ENCODE data around the gene BRF1.

Gene BRF1

DNA sequence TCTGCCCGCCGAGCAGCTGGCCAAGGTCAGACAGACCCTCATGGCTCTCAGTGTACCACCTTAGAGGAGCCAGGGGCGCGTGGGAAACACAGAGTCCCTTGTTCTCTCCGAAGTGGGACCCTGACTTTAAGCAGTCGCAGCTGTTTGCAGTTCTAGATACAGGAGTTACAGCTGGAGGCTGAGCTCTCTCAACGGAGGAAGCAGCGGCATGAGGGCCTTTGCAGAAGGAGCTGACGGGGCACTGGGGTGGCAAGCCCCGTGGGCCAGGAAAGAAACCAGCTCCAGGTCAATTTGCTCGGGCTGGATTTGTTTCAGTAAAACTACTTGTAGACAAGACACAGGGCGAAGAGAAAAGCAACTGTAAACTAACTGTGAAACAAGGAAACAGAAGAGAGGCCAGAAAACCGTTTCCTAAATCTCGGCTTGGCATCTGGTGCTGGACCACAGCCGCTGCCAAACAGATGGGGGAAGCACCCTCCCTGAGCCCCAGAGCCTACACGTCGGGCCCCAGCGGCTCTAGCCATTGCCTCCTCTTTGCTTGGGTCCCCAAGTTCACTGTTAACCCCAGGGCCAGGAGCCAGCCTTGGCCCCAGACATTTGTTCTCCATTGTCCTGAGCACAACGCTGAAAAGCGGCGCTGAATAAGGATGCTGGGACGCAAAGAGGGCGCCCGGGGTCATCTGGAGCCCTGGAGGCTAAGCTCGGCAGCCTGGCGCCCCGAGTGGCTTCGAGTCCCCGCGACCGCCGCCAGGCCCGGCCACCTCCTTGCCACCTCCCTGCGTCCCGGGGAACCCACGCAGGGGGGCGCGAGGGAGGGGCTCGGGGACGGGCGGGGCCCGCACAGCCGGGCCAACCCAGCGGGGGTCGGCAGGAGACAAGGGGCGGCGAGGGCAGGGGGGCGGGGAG is 12.8 kb upstream of the BRF1 start:
- TF ChIP-seq GATA3 (IDR thresholded peaks at IDR 0.05; ENCODE audit: low read depth, low read length) (no peak), GATA2 (IDR thresholded peaks at IDR 0.05; ENCODE audit: low read depth, low read length) (0 out of 2 replicates have a peak, but pooled peaks have one; percentile 23)

DNA sequence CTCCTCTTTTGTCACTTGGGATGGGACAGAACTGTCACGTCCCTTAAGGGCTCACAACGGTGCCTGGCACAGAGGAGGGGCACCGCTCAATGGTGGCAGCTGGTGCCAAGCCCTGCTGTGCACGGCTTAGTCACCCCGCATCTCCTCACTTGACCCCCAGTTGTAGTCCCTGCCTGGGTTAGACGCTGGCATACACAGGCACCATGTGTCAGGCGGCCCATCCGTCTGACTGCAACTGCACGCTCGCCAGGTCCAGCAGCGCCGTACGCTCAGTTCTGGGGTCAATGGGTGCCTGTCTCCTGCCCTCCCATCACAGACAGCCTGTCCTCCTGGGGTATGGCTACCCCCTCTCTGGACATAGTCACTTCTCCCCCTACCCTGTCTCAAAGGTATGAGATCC is 12.2 kb upstream of the BRF1 start:
- TF ChIP-seq GATA2 (IDR thresholded peaks at IDR 0.05; ENCODE audit: low read depth, low read length) (no peak), GATA3 (IDR thresholded peaks at IDR 0.05; ENCODE audit: low read depth, low read length) (no peak)

DNA sequence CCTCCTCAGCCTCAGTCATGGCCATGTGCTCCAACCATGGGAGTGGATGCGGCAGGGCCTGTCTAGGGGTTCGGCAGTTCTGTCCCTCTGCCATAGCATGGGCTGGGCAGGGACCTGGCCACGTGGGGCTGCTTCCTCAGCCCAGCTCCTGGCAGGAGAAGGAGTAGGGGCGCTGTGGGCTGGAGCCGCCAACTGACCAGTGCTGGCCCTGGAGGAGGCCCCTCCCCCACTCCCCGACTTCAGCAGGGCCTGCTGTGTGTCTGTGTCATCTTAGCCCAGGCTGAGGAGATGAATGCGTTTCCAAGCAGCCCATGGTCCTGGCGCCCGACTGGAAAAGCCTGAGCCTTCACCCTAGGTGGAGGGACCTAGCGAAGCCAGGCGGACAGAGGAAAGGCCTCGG is 11.0 kb upstream of the BRF1 start:
- no peak for TF ChIP-seq GATA3 (IDR thresholded peaks at IDR 0.05; ENCODE audit: low read depth, low read length)
- TF ChIP-seq GATA2 (IDR thresholded peaks at IDR 0.05; ENCODE audit: low read depth, low read length) = no peak

DNA sequence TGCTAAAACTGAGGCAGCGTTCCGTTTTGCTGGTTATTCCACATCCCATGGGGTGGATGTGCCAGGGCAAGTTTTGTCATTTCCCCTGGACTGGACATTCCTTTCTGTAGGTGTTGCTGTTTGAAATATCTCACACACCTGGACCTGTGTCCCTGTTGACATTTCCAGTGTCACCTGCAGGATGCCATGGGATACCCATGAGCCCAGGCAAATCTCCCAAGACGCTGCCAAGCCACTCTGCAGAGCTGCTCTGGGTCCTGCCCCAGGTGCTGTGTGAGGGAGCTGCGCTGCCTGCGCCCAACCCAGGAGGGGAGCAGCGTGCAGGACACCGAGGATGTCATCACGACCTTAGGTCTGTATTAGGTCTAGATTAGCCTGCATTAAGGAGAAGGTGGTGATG is 8.6 kb upstream of the BRF1 start:
- TF ChIP-seq GATA3 (IDR thresholded peaks at IDR 0.05; ENCODE audit: low read depth, low read length) (no peak), GATA2 (IDR thresholded peaks at IDR 0.05; ENCODE audit: low read depth, low read length) (no peak)

DNA sequence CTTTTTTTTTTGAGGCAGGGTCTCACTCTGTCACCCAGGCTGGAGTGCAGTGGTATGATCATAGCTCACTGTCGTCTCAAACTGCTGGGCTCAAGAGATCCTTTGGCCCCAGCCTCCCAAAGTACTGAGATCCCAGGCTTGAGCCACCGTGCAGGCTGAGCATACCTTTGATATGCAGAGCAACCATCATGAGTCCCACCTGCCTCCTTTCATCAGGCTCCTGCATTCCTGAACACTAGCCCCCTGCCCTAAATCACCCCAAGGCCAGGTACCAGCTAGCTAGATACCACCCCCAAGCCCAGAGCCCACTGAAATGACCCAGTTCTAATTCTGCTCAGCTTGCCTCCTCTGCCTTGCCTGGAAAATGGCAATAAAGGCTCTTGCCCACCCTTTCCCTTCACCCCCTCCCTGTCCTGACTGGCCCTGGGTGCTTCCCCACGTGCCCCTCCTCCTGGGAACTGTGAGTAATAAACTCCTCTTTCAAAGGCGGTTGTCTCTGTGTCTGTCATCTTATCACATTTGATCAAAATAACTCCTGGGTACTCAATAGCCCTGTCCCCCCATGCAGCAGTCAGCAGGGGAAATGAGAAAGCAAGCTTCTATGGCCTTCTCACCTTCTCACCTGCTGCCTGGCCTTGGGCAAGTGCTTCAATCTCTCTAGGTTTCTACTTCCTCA is 6.4 kb upstream of the BRF1 start:
- TF ChIP-seq GATA3 (IDR thresholded peaks at IDR 0.05; ENCODE audit: low read depth, low read length) (no peak), GATA2 (IDR thresholded peaks at IDR 0.05; ENCODE audit: low read depth, low read length) (no peak)

DNA sequence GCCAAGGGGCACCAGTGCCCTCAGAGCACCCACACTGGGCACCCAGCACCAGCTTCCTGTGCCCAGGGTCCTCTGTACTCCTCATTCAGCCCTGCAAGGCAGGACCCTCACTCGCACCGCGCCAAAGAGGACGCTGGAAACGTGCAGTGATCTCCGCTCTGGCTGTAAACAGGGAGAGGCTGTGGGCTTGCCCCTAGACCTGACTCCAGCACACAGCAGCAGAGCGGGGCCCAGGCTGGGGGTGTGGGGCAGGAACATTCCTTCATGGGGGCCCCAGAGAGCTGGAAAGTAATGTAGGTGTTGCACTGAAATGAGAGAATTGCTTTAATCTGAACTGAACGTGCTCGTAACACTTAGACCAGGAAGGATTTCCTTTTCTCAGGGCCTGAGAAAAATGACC is 5.0 kb upstream of the BRF1 start:
- TF ChIP-seq GATA3 (IDR thresholded peaks at IDR 0.05; ENCODE audit: low read depth, low read length) (no peak), GATA2 (IDR thresholded peaks at IDR 0.05; ENCODE audit: low read depth, low read length) (no peak)

DNA sequence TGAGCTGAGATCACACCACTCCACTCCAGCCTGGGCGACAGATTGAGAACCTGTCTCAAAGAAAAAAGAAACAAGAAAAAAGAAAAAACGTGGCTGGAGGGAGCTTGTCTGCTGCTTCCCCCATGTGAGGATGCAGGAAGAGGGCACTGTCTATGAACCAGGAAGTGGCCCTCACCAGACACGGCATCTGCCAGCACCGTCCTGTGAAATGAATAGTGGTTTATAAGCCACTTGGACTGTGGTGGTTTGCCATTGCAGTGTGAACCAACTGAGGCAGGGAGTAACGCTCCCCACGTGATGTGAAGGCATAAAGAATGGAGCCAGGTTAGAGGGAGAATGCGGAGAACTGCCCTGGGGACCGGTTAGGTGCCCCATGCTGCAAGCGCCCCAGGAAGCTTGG is 4.5 kb upstream of the BRF1 start:
- TF ChIP-seq GATA3 (IDR thresholded peaks at IDR 0.05; ENCODE audit: low read depth, low read length) = no peak
- TF ChIP-seq GATA2 (IDR thresholded peaks at IDR 0.05; ENCODE audit: low read depth, low read length) = no peak

DNA sequence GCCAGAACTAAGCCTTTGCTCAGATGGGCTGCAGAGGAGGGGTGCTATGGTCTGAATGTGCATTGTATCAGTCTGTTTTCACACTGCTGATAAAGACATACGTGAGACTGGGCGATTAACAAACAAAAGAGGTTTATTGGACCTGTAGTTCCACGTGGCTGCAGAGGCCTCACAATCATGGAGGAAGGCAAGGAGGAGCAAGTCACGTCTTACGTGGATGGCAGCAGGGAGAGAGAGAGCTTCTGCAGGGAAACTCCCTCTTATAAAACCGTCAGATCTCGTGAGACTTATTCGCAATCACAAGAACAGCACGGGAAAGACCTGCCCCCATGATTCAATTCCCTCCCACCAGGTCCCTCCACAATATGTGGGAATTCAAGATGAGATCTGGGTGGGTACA is 3.8 kb upstream of the BRF1 start:
- TF ChIP-seq GATA2 (IDR thresholded peaks at IDR 0.05; ENCODE audit: low read depth, low read length) (no peak), GATA3 (IDR thresholded peaks at IDR 0.05; ENCODE audit: low read depth, low read length) (no peak)

DNA sequence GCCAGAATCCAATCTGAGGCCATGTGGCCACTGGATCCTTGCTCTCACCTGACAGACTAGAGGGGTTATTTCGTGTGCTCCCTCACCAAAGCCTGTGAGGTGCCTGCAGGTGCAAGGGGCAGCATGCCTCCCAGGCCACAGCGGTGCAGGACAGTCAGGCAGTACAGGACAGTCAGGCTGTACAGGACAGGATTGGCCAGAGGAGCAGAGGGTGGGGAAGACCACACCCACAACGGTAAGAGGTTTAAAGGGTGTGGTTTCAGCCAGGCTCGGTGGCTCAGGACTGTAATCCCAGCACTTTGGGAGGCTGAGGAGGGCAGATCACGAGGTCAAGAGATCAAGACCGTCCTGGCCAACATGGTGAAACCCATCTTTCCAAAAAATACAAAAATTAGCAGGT is 3.1 kb upstream of the BRF1 start:
- TF ChIP-seq GATA3 (IDR thresholded peaks at IDR 0.05; ENCODE audit: low read depth, low read length) (no peak), GATA2 (IDR thresholded peaks at IDR 0.05; ENCODE audit: low read depth, low read length) (no peak)

DNA sequence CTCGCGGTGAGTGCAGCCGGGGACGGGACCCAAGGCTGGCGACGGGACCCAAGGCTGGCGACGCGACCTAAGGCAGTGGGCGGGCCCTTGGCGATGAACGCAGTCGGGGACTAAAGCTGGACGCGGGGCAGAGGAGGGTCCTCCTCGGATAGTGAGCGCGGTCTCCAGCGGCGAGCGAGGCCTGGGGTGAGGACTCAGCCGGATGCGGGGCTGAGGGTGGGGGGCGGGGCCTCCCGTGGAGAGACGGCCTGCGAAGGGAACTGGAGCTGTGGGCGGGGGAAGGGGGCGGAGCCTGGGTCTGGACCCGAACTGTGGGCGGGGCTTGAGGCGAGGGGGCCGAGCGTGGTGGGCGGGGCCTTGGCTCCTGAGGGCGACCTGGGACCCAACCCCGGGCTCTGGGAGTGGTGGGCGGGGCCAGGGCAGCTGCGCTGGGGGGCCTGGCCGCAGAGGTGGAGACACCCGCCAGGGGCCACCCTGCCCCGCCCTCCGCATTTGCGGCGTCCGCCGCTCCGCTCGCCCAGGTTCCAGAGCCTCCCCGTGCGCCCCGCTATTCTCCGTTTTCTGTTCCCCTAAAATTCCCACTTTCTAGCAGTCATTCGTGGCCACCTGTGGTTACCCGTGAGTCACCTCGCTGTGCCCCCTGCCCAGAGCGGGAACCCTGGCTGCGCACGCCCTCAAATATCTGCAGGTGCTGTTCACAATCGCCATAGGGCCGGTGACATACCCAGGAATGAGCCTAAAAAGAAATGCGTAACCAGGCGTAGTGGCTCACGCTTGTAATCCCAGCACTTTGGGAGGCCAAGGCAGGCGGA is 508 bp upstream of the BRF1 start:
- no peak for TF ChIP-seq GATA2 (IDR thresholded peaks at IDR 0.05; ENCODE audit: low read depth, low read length)
- TF ChIP-seq GATA3 (IDR thresholded peaks at IDR 0.05; ENCODE audit: low read depth, low read length) = no peak

DNA sequence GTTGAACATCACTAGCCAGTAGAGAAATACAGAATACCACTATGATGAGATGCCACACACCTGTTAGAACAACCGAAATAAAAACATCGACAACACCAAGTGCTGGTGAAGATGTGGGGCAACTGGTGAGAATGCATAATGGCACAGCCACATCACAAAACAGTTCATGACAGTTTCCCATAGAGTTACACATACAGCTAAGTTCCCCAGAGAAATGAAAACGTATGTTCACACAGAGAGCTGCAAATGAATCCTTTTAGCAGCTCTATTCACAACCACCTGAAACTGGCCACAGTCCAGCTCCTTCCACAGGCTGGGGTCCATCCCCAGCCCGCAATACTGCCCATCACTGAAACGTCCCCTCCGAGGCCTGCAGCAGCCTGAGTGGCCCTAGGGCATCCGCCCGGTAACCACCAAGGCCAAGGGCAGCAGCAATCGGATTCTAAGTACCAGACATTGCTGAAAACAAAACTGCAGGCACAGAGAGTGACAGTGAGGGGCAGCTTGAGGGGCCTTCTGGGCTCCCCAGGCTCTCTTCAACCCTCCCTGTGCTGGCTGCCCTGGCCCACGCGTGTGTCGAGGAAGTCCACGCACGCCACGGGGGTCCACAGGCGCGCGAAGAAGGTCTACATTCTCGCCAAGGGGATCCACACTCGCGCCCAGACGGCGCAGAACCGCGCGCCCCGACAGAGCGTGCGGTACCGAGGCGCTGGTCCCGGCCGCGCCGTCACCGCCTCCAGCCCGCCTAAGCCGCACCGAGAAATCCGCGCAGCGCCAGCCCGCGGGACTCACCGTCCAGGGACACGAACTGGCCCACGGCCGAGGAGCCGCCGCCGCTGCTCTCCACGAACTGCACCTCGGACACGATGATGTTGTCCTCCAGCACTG is 903 bp downstream of the BRF1 start:
- no peak; the same call in 1 of the 2 replicates for TF ChIP-seq GATA2 (IDR thresholded peaks at IDR 0.05; ENCODE audit: low read depth, low read length)
- no peak for TF ChIP-seq GATA3 (IDR thresholded peaks at IDR 0.05; ENCODE audit: low read depth, low read length)

DNA sequence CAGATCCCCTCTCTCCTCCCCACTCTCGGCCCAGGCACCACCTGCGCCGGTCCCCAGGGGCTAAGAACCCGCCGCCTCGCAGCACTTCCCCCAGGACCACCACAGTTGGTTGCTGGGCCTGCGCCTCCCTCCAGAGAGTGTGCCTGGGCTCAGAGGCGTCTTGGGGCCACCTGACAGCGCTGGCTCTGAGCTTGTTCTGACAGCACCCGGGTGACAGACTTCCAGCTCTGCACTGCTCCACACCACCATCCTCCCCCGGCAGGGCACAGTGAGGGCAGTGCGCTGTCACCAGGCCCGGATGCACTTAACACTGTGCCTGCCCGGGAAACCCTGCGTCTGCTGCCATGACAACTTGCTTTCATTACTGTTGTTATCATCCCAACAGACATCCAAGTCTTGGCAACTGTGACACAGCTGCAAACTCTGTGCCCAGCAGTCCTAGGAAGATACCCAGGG is 6.6 kb downstream of the BRF1 start:
- no peak for TF ChIP-seq GATA3 (IDR thresholded peaks at IDR 0.05; ENCODE audit: low read depth, low read length)
- peak; percentile 60; the same call in 1 of the 2 replicates for TF ChIP-seq GATA2 (IDR thresholded peaks at IDR 0.05; ENCODE audit: low read depth, low read length)

Data from SH-SY5Y (cell line).